Right lobe of liver (tissue), 4 donors: ENCODE data around the gene PTPRM.

ENCODE experiments used
- CTCF ChIP-seq, 4 donors: fragments of 200-600 bp in 3 of 4; fragments of 450-650 bp in 1 of 4; IDR thresholded peaks; one replicate each; pipeline versions ENCODE4 v1.5.1 to v1.8.0; 2016 to 2022; ENCODE audit warnings: antibody characterized with exemption in 4 of 4, mild to moderate bottlenecking in 2 of 4
- POLR2A ChIP-seq: fragments of 450-650 bp; IDR thresholded peaks from one replicate; pipeline ENCODE4 v1.6.1; 2017; ENCODE audit warnings: antibody characterized with exemption, mild to moderate bottlenecking
- donor health status: DM: no; HTN: no; CAD: no.
- donor health status: DM: no; HTN: no; CAD: no.
- donor health status: DM: no; HTN: yes; CAD: no.

- TF ChIP-seq CTCF (IDR thresholded peaks at IDR 0.05) = no peak
- TF ChIP-seq POLR2A = no peak
Observed at GRCh38 chr18:7571626-7572025, 4.5 kb downstream of the PTPRM start.
